ENCODE data around the gene CAMTA1. TPM values are rescaled to one million over a fixed set of nuclear protein-coding genes. Genes with fewer than 3 reads are reported as not detected.
A peak's percentile ranks its signal among the peaks of the same experiment; 100 is the strongest.

The CAMTA1 gene
- total RNA-seq, 1 experiment from 2014 or later, result 69.5 TPM

DNA sequence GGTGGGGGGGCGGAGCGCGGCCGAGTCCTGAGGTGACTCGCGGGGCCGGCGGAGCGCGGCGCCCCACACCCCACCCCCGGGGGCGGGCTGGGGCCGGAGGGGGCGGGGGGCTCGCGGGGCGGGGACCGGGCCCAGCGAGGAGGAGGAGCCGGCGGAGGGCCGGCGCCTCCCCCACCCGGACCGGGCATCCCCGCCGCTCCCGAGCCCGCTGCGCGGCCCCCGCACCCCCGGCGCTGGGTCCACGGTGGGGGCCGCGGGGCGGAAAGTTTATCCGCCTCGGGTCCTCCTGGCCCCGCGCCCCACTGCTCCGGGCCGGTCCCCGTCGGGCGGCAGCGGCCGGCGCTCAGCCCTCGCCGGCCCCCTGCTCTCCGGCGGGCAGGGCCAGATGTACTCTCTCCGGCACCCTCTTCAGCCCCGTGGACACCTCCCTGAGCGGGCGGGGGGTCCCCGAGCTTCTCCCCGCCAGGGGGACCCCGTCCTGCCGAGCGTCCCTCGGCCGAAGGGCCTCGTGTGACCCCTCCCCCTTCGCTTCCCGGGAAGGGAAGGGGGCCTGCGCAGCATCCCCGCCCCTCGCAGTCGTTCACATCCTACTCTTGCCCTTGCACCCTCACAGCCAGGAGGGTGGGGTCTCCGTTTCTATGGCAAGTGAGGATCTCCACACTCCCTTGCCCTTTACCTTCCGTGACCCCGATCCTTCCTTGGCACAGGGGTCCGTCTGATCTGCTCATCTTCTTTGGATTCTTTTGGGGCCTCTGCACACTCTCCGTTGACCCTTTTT is 663 bp downstream of the CAMTA1 start:
- peak overlapping the region; percentile 45; the same call in 1 of the 2 replicates for H3K27ac ChIP-seq (ENCODE audit: low read depth, low read length)
- H3K4me2 ChIP-seq (ENCODE audit: low read length), result peak overlapping the region; percentile 96
- no peaks in the 10 kb centered on the region for H3K36me3 ChIP-seq (ENCODE audit: control insufficient read depth in 1 of 2, insufficient read depth in 2 of 2, low read length in 2 of 2)
- ChIA-PET RAD21 (ENCODE audit: low non-redundant PET in 1 of 2, low total read pairs in 2 of 2, uncharacterized antibody in 2 of 2, unreplicated experiment in 2 of 2) (no interaction called here), POLR2A (no interaction called here), CTCF (interaction anchor here (1.2 to 1.3 kb wide), 2 partner anchors 85 to 257 kb away, joined by 4 to 5 read pairs; partner anchors contain the start of gene DNAJC11)
- peaks cover 5 to 20% of the 10 kb centered on the region in 2 experiments; a peak in 3 of 4 replicates for H3K4me1 ChIP-seq (ENCODE audit: control insufficient read depth in 1 of 2, insufficient read depth in 2 of 2, low read length in 2 of 2)
- H3K27me3 ChIP-seq (ENCODE audit: insufficient read depth, low read length), result no peaks in the 10 kb centered on the region
- 0 out of 2 replicates have a peak, but pooled peaks cover 4% of the 10 kb centered on the region for H4K20me1 ChIP-seq (ENCODE audit: insufficient read depth)
- no peaks in the 10 kb centered on the region for H3K9me3 ChIP-seq (ENCODE audit: control insufficient read depth in 1 of 2, insufficient read depth in 1 of 2, low read depth in 1 of 2, low read length in 2 of 2)
- TF ChIP-seq CEBPB (IDR thresholded peaks at IDR 0.05; ENCODE audit: low read depth), result no peak
- no peak for TF ChIP-seq SP1 (IDR thresholded peaks at IDR 0.05; ENCODE audit: low read depth)
- TF ChIP-seq EZH2phosphoT487 (IDR thresholded peaks at IDR 0.05; ENCODE audit: borderline replicate concordance), result no peak
- TF ChIP-seq, protein P1, sequence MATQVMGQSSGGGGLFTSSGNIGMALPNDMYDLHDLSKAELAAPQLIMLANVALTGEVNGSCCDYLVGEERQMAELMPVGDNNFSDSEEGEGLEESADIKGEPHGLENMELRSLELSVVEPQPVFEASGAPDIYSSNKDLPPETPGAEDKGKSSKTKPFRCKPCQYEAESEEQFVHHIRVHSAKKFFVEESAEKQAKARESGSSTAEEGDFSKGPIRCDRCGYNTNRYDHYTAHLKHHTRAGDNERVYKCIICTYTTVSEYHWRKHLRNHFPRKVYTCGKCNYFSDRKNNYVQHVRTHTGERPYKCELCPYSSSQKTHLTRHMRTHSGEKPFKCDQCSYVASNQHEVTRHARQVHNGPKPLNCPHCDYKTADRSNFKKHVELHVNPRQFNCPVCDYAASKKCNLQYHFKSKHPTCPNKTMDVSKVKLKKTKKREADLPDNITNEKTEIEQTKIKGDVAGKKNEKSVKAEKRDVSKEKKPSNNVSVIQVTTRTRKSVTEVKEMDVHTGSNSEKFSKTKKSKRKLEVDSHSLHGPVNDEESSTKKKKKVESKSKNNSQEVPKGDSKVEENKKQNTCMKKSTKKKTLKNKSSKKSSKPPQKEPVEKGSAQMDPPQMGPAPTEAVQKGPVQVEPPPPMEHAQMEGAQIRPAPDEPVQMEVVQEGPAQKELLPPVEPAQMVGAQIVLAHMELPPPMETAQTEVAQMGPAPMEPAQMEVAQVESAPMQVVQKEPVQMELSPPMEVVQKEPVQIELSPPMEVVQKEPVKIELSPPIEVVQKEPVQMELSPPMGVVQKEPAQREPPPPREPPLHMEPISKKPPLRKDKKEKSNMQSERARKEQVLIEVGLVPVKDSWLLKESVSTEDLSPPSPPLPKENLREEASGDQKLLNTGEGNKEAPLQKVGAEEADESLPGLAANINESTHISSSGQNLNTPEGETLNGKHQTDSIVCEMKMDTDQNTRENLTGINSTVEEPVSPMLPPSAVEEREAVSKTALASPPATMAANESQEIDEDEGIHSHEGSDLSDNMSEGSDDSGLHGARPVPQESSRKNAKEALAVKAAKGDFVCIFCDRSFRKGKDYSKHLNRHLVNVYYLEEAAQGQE (IDR thresholded peaks at IDR 0.05; ENCODE audit: low read depth), result no peak
- TF ChIP-seq JUND (IDR thresholded peaks at IDR 0.05), result no peak
- TF ChIP-seq POLR2A (IDR thresholded peaks at IDR 0.05; ENCODE audit: borderline replicate concordance, extremely low read depth, insufficient read depth, insufficient read length), result no peak
- no peak for TF ChIP-seq EGR1 (IDR thresholded peaks at IDR 0.05; ENCODE audit: low read depth)
- TF ChIP-seq, protein P2, sequence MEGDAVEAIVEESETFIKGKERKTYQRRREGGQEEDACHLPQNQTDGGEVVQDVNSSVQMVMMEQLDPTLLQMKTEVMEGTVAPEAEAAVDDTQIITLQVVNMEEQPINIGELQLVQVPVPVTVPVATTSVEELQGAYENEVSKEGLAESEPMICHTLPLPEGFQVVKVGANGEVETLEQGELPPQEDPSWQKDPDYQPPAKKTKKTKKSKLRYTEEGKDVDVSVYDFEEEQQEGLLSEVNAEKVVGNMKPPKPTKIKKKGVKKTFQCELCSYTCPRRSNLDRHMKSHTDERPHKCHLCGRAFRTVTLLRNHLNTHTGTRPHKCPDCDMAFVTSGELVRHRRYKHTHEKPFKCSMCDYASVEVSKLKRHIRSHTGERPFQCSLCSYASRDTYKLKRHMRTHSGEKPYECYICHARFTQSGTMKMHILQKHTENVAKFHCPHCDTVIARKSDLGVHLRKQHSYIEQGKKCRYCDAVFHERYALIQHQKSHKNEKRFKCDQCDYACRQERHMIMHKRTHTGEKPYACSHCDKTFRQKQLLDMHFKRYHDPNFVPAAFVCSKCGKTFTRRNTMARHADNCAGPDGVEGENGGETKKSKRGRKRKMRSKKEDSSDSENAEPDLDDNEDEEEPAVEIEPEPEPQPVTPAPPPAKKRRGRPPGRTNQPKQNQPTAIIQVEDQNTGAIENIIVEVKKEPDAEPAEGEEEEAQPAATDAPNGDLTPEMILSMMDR (IDR thresholded peaks at IDR 0.05 in 2 of 3, conservative IDR thresholded peaks at IDR 0.05 in 1 of 3; ENCODE audit: borderline replicate concordance in 1 of 3, insufficient read depth in 1 of 3, low read depth in 2 of 3, low read length in 2 of 3), result 0 out of 6 replicates have a peak, but pooled peaks of 1 of the 3 experiments have one; percentile 15
- TF ChIP-seq, protein P3, sequence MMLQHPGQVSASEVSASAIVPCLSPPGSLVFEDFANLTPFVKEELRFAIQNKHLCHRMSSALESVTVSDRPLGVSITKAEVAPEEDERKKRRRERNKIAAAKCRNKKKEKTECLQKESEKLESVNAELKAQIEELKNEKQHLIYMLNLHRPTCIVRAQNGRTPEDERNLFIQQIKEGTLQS (IDR thresholded peaks at IDR 0.05), result no peak
- peak overlapping the region; percentile 68 to 83 for H3K4me3 ChIP-seq (replicated peaks in 1 of 2; ENCODE audit: low read depth in 1 of 2, low read length in 2 of 2)
- ATAC-seq (peak; percentile 20; the same call in 1 of the 2 replicates), DNase-seq (ENCODE audit: low read depth, low spot score) (no peak)
- peaks cover 51% of the 10 kb centered on the region for H3K79me2 ChIP-seq (ENCODE audit: insufficient read depth, low read length)
- H3K9ac ChIP-seq (ENCODE audit: low read length), result peak overlapping the region; percentile 77
- H3K9me2 ChIP-seq (ENCODE audit: insufficient read depth), result no peaks in the 10 kb centered on the region
- intact Hi-C loops (cut with micrococcal nuclease), result no loop called here
- BruUV-seq (replicated peaks), result no TSS peak
- no peak overlapping the region for H2AFZ ChIP-seq (ENCODE audit: low read depth, low read length, poor library complexity, severe bottlenecking)

All from HCT116 (cell line).